ENCODE data around the gene ATF5. TPM values are rescaled to one million over a fixed set of nuclear protein-coding genes. Genes with fewer than 3 reads are reported as not detected.
"Not testable (repeated sequence)": the region's sequence is repeated elsewhere in the genome, so short reads cannot be mapped to it uniquely, and the experiment has no call there.

The ATF5 gene
- total RNA-seq, 1 experiment from 2014 or later, result 19.0 TPM

GRCh38 chr19:49929611-49930482 lies 842 bp downstream of the ATF5 start:
- peak; percentile 94 for DNase-seq
- peaks cover 54% of the 10 kb centered on the region for H3K36me3 ChIP-seq
- H3K9me3 ChIP-seq, result no peaks in the 10 kb centered on the region
- H3K4me3 ChIP-seq, result peak overlapping the region; percentile 97
- no peaks in the 10 kb centered on the region for H3K27me3 ChIP-seq

DNA sequence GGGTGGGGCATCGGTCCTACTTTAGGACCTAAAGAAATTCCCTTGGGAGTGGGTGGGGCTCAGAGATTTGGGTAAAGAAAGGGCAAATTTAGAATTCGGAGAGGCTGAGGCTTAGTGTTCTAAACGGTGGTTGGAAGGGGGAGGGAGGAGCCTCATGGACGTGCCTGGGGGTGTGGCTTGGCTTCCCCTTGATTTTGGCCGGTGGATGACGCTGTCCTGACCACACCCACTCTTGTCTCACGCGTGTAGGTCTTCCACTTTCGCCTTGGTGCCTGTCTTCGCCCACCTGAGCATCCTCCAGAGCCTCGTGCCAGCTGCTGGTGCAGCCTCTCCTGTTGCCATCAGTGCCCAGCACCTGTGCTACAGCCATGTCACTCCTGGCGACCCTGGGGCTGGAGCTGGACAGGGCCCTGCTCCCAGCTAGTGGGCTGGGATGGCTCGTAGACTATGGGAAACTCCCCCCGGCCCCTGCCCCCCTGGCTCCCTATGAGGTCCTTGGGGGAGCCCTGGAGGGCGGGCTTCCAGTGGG lies 1.5 kb downstream of the ATF5 start:
- peaks cover 49% of the 10 kb centered on the region for H3K36me3 ChIP-seq
- no peaks in the 10 kb centered on the region for H3K9me3 ChIP-seq
- H3K27me3 ChIP-seq, result no peaks in the 10 kb centered on the region
- no peak for DNase-seq
- peak overlapping the region; percentile 97; the same call in 1 of the 2 replicates for H3K4me3 ChIP-seq

- H3K9me3 ChIP-seq, result no peaks in the 10 kb centered on the region
- no peaks in the 10 kb centered on the region for H3K27me3 ChIP-seq
- DNase-seq, result no peak
- H3K36me3 ChIP-seq, result peaks cover 40% of the 10 kb centered on the region
- H3K4me3 ChIP-seq, result no peak overlapping the region
Observed at GRCh38 chr19:49931293-49932040, 2.5 kb downstream of the ATF5 start.

- no peak overlapping the region for H3K4me3 ChIP-seq
Observed at GRCh38 chr19:49932041-49932451, 3.0 kb downstream of the ATF5 start.

GRCh38 chr19:49932731-49933131 lies 3.7 kb downstream of the ATF5 start:
- no peak for DNase-seq

More at GRCh38 chr19:49932041-49932451, 3.0 kb downstream of the ATF5 start:
- H3K9me3 ChIP-seq, result no peaks in the 10 kb centered on the region
- no peaks in the 10 kb centered on the region for H3K27me3 ChIP-seq
- no peak for DNase-seq
- peaks cover 34% of the 10 kb centered on the region for H3K36me3 ChIP-seq

GRCh38 chr19:49933643-49934042 lies 4.6 kb downstream of the ATF5 start:
- no peaks in the 10 kb centered on the region for H3K9me3 ChIP-seq
- no peak for DNase-seq
- H3K36me3 ChIP-seq, result peaks cover 18% of the 10 kb centered on the region
- no peaks in the 10 kb centered on the region for H3K27me3 ChIP-seq
- H3K4me3 ChIP-seq, result no peak overlapping the region

More at GRCh38 chr19:49932731-49933131, 3.7 kb downstream of the ATF5 start:
- Histone ChIP-seq H3K4me3 (no peak overlapping the region), H3K9me3 (no peaks in the 10 kb centered on the region), H3K36me3 (peaks cover 27% of the 10 kb centered on the region), H3K27me3 (no peaks in the 10 kb centered on the region)

DNA sequence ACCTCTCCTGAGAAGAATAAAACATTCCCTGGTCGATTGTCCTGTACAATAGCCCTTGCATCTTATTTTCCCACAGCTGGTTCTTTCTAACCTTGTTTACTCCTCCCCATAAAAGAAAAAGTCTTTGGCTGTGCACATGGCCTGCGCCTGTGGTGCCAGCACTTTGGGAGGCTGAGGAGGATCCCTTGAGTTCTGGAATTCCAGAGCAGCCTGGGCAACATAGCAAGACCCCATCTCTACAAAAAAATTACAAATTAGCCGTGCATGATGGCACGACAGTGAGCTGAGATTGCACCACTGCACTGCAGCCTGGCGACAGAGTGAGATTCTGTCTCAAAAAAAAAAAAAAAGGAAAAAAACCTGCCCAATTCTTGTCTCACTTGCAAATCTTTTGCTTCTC lies 7.5 kb downstream of the ATF5 start:
- Histone ChIP-seq H3K27me3 (no peaks in the 10 kb centered on the region), H3K4me3 (no peak overlapping the region), H3K36me3 (peaks cover 8% of the 10 kb centered on the region), H3K9me3 (no peaks in the 10 kb centered on the region)
- no peak for DNase-seq

DNA sequence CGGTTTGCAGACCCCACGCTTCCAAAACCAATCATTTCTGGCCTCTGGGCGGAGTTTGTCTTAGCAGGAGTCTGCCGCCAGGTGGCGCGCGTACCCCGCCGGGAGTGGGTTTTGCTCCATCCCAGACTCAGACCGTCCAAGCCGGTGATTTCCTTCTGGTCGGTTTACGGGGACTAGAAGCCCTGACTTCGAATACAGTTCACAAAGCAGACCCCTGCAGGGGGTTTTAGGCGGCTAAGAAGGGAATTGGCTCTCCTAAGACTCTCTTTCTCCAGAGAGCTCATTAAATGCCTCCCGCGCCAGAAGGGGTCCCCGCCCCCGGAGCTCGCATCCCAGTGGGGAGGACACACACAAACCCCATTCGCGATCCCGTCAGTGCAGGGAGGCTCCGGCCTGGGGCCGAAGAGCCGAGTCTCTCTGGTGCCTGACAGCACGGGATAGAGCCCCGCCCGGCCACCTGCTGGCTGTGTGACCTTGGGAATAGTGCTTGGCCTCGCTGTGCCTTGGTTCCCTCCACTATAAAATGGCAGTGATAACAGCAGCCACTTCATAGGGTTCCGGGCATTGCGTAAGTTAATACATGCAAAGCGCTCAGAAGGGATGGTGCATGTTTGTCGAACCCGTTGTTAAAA lies 8.9 kb downstream of the ATF5 start:
- peaks cover 4% of the 10 kb centered on the region; the same call in 1 of the 2 replicates for H3K36me3 ChIP-seq
- no peaks in the 10 kb centered on the region for H3K9me3 ChIP-seq
- DNase-seq, result peak; percentile 67
- no peaks in the 10 kb centered on the region for H3K27me3 ChIP-seq
- H3K4me3 ChIP-seq, result peak overlapping the region; percentile 55

DNA sequence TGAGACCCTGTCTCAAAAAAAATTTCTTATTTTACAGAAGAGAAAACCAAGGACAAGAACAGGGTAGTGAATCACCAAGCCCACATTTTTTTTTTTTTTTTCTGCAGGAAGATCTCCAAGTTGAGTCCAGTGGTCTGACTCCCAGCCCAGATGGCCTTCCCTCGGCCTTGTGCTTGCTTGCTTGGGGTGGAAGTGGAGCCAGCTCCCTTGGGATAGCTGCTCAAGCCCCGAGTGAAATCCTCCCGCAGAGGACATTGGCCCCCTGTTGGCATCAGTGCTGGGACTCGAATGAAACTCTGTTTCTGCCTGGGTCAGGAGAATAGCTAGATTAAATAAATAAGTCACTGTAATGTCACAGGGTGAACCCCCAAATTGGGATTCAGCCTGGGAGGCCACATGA lies 9.7 kb downstream of the ATF5 start:
- Histone ChIP-seq H3K27me3 (no peaks in the 10 kb centered on the region), H3K4me3 (no peak overlapping the region), H3K36me3 (peaks cover 2% of the 10 kb centered on the region; the same call in 1 of the 2 replicates), H3K9me3 (no peaks in the 10 kb centered on the region)
- DNase-seq, result no peak

DNA sequence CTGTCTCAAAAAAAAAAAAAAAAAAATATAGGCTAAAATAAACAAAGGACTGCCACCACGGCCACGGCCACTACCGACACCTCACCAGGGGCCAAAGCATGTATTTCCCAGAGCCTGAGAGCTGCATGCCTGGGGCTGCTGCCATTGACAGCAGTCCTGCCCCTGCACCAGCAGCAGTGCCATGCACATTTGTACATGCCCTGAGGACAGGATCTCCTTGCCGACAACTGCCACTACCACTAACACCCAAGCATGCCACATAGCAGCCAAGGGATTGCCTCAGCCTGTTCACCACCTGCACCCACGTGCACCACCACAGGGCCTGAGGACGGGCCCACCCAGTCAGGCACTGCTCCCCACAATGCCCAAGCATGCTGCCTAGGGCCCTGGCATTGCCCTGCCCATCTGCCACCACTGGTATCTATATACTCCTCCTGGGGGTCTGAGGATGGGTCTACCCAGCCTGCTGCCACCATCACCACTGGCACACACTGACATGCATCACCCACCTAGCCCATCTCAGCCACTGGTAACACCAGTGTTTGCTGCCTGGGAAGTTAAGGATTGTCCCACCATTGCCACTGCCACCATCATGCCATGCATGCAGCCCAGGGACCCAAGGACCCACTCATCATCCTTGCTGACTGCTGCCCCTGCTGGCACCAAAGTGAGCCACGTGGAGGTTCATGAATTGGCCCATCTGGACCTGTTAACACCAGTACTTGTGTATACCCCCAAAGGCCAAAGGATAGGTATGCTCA lies 10.9 kb downstream of the ATF5 start:
- H3K9me3 ChIP-seq, result no peaks in the 10 kb centered on the region
- H3K36me3 ChIP-seq, result no peaks in the 10 kb centered on the region; the same call in 1 of the 2 replicates
- H3K4me3 ChIP-seq, result no peak overlapping the region
- no peaks in the 10 kb centered on the region for H3K27me3 ChIP-seq
- DNase-seq, result no peak

- Histone ChIP-seq H3K4me3 (no peak overlapping the region), H3K36me3 (no peaks in the 10 kb centered on the region; the same call in 1 of the 2 replicates), H3K9me3 (no peaks in the 10 kb centered on the region), H3K27me3 (no peaks in the 10 kb centered on the region)
- no peak for DNase-seq
Observed at GRCh38 chr19:49940482-49940791, 11.4 kb downstream of the ATF5 start.

- not testable (repeated sequence) for H3K36me3 ChIP-seq, H3K9me3 ChIP-seq, DNase-seq, H3K4me3 ChIP-seq, H3K27me3 ChIP-seq
Observed at GRCh38 chr19:49944567-49944966, 15.6 kb downstream of the ATF5 start.

GRCh38 chr19:49946415-49946814 lies 17.4 kb downstream of the ATF5 start:
- no peaks in the 10 kb centered on the region for H3K36me3 ChIP-seq
- H3K27me3 ChIP-seq, result peaks cover 4% of the 10 kb centered on the region; the same call in 1 of the 2 replicates
- DNase-seq, result no peak
- no peak overlapping the region for H3K4me3 ChIP-seq
- no peaks in the 10 kb centered on the region for H3K9me3 ChIP-seq

DNA sequence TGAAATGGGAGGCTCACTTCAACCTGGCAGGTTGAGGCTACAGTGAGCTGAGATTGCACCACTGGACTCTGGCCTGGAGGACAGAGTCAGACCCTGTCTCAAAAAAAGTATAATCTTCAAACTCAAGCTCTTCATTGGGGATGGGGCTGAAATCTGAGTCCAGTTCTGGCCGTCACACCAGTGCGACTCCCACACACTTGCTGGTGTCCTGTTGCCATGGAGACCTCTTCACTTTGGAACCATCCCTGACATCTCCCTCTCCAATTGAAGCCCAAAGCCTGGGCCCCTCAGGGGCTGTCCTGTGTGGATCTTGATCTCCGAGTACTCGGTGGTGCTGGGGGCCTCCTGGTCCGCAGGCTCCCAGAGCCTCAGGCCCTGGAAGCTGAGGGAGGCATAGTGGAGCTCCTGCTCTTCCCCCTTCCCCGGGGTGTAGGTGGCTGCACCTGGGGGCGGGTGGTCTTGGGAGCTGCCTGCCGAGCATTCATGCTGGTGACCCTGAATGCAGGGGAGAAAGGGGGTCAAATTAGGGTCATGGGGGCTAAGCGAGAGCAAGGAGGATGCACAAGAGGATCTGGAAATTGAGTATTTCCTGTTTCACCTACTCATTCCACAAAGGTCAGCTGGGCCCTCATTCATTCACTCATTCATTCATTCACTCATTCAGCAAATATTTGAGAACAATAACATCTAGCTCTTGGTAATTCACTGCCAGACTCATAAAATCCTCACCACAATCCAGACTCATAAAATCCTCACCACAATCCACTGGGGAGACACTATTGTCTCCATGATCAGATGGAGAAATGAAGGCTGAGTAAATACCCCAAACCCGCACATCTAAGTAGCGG lies 21.0 kb downstream of the ATF5 start:
- peaks cover 4% of the 10 kb centered on the region; the same call in 1 of the 2 replicates for H3K27me3 ChIP-seq
- no peak overlapping the region for H3K4me3 ChIP-seq
- no peak for DNase-seq
- no peaks in the 10 kb centered on the region for H3K36me3 ChIP-seq
- H3K9me3 ChIP-seq, result no peaks in the 10 kb centered on the region

DNA sequence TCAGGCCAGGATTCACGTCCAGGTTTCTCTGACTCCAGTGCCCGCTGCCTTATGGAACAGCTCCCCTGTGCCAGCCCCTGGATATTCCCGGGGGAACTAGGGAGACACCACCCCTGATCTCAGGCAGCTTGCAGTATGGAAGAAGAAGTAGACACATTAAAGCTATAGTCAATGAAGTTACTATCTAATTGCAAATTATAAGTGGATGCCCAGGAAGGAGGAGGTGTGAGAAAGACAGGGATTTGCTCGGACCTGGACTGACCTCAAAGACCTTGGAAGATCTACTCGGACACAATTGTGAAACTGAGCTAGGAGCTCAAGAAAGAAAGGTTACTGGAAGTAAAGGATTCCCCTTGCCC lies 21.6 kb downstream of the ATF5 start:
- Histone ChIP-seq H3K9me3 (no peaks in the 10 kb centered on the region), H3K27me3 (peaks cover 4% of the 10 kb centered on the region; the same call in 1 of the 2 replicates), H3K4me3 (no peak overlapping the region), H3K36me3 (no peaks in the 10 kb centered on the region)
- DNase-seq, result no peak

Data from MG63 (cell line).